ENCODE data around the gene ERMARD. TPM values are rescaled to one million over a fixed set of nuclear protein-coding genes. Genes with fewer than 3 reads are reported as not detected.

Gene ERMARD
- total RNA-seq, 2 experiments from 2014 or later: 24.9 to 26.6 TPM

GRCh38 chr6:169805242-169805838, 53.9 kb downstream of the ERMARD start:
- intact Hi-C loops (cut with micrococcal nuclease): no loop called here
- ATAC-seq: no peak
- Mint-ChIP-seq H3K9me3 (no peaks in the 10 kb centered on the region), H3K36me3 (ENCODE audit: low read depth) (no peaks in the 10 kb centered on the region), H3K4me1 (ENCODE audit: low read depth) (peaks cover 60% of the 10 kb centered on the region), H3K27ac (no peak overlapping the region), H3K4me3 (no peak overlapping the region), H3K27me3 (peaks cover 32% of the 10 kb centered on the region)
- CTCF ChIA-PET: interaction anchor here (1.3 to 6.4 kb wide), 5 partner anchors 11 to 724 kb away, joined by 3 to 65 read pairs (median 4); no protein-coding TSS in a partner anchor
- POLR2A ChIA-PET: interaction anchor here (1.5 kb wide), 1 partner anchor 53 kb away, joined by 4 read pairs; the partner anchor contains the start of genes DYNLT2 and ERMARD
- DNase-seq: no peak
- TF ChIP-seq CTCF (IDR thresholded peaks at IDR 0.05): no peak

GRCh38 chr6:169806701-169807100, 55.3 kb downstream of the ERMARD start:
- intact Hi-C loops (cut with micrococcal nuclease): no loop called here
- peaks cover 58% of the 10 kb centered on the region for H3K4me1 Mint-ChIP-seq (ENCODE audit: low read depth)
- ATAC-seq (no peak), DNase-seq (no peak)
- H3K27ac Mint-ChIP-seq: no peak overlapping the region
- no peak overlapping the region for H3K4me3 Mint-ChIP-seq
- no peaks in the 10 kb centered on the region for H3K36me3 Mint-ChIP-seq (ENCODE audit: low read depth)
- H3K9me3 Mint-ChIP-seq: no peaks in the 10 kb centered on the region
- POLR2A ChIA-PET: interaction anchor here (0.7 to 1.5 kb wide), 2 partner anchors 36 to 55 kb away, joined by 3 to 4 read pairs; partner anchors contain the start of genes DYNLT2 and ERMARD
- CTCF ChIA-PET: interaction anchor here (0.6 to 6.4 kb wide), 6 partner anchors 11 to 723 kb away, joined by 3 to 65 read pairs (median 4); no protein-coding TSS in a partner anchor
- peaks cover 32% of the 10 kb centered on the region for H3K27me3 Mint-ChIP-seq
- no peak for TF ChIP-seq CTCF (IDR thresholded peaks at IDR 0.05)

- no peak for TF ChIP-seq CTCF (IDR thresholded peaks at IDR 0.05)
- Mint-ChIP-seq H3K27ac (no peak overlapping the region), H3K4me1 (ENCODE audit: low read depth) (peaks cover 58% of the 10 kb centered on the region), H3K27me3 (peaks cover 31% of the 10 kb centered on the region), H3K9me3 (no peaks in the 10 kb centered on the region), H3K36me3 (ENCODE audit: low read depth) (no peaks in the 10 kb centered on the region), H3K4me3 (no peak overlapping the region)
- intact Hi-C loops (cut with micrococcal nuclease): no loop called here
- ChIA-PET POLR2A (interaction anchor here (0.7 kb wide), 1 partner anchor 35 kb away, joined by 3 read pairs; no protein-coding TSS in a partner anchor), CTCF (interaction anchor here (0.6 to 6.4 kb wide), 5 partner anchors 12 to 710 kb away, joined by 3 to 65 read pairs (median 5); no protein-coding TSS in a partner anchor)
- no peak for DNase-seq
- no peak for ATAC-seq
Observed at GRCh38 chr6:169807229-169807628, 55.8 kb downstream of the ERMARD start.

- no peaks in the 10 kb centered on the region for H3K9me3 Mint-ChIP-seq
- H3K36me3 Mint-ChIP-seq (ENCODE audit: low read depth): no peaks in the 10 kb centered on the region
- CTCF ChIA-PET: interaction anchor here (1.4 to 6.4 kb wide), 4 partner anchors 18 to 709 kb away, joined by 4 to 65 read pairs (median 19); no protein-coding TSS in a partner anchor
- DNase-seq (no peak), ATAC-seq (no peak)
- peaks cover 30% of the 10 kb centered on the region for H3K27me3 Mint-ChIP-seq
- intact Hi-C loops (cut with micrococcal nuclease): no loop called here
- no peak for TF ChIP-seq CTCF (IDR thresholded peaks at IDR 0.05)
- no peak overlapping the region for H3K27ac Mint-ChIP-seq
- POLR2A ChIA-PET: interaction anchor here (0.7 kb wide), 1 partner anchor 35 kb away, joined by 3 read pairs; no protein-coding TSS in a partner anchor
- H3K4me1 Mint-ChIP-seq (ENCODE audit: low read depth): peaks cover 56% of the 10 kb centered on the region
- H3K4me3 Mint-ChIP-seq: no peak overlapping the region
Observed at GRCh38 chr6:169807699-169808607, 56.5 kb downstream of the ERMARD start.

Data from activated CD8-positive, alpha-beta T cell treated with anti-CD3 and anti-CD28 coated beads for 36 hours (primary cell).